Endothelial cell of umbilical vein (primary cell): Measurements from ENCODE around the gene PCBD2. TPM values are rescaled to one million over a fixed set of nuclear protein-coding genes. Genes with fewer than 3 reads are reported as not detected.
"Not testable (repeated sequence)": the region's sequence is repeated elsewhere in the genome, so short reads cannot be mapped to it uniquely, and the experiment has no call there.

Experiments used
- BruUV-seq: library from RNA; stranded (reverse); fragments of 400-500 nt; replicated peaks from 2 replicates; lab custom pipeline; 2021; lab: Mats Ljungman, UMichigan
- CTCF ChIA-PET: fragments of 300-600, 350-600 bp; sonication (Branson Sonifier 250); formaldehyde crosslinking; loops from one replicate; lab custom pipeline; 2021; ENCODE audit warnings: antibody characterized with exemption, inconsistent platforms; lab: Charles Lee
- POLR2A ChIA-PET: fragments of 300-600, 350-600 bp; sonication (Branson Sonifier 250); formaldehyde crosslinking; loops from one replicate; lab custom pipeline; 2021; ENCODE audit warnings: antibody characterized with exemption, inconsistent platforms; lab: Charles Lee
- DNase-seq: peaks from one replicate; pipeline ENCODE4 v3.0.0-alpha.2; 2011; ENCODE audit warnings: low read depth, low spot score
- FAIRE-seq: peaks from 2 replicates; lab custom pipeline; 2011; peaks lifted over from hg19 to GRCh38; lab: Jason Lieb, UNC
- H2AFZ ChIP-seq: 2 replicates; pipeline ENCODE4 v1.6.0; 2012; ENCODE audit warnings: low read depth, low read length, control low read depth, inconsistent platforms
- H3K27ac ChIP-seq: 2 replicates; pipeline ENCODE4 v1.5.1; 2011; ENCODE audit warnings: low read depth, mild to moderate bottlenecking, control low read depth, low read length, moderate library complexity; ENCODE audit not compliant: insufficient read depth
- H3K27me3 ChIP-seq, 2 experiments: 2 replicates each; pipeline versions ENCODE4 v1.6.0 to v1.6.1; 2011; ENCODE audit warnings: low read length in 2 of 2, mixed read lengths in 1 of 2; ENCODE audit not compliant: control insufficient read depth in 2 of 2, insufficient read depth in 2 of 2
- H3K36me3 ChIP-seq, 2 experiments: 2 replicates in 1 of 2; 3 replicates in 1 of 2; pipeline ENCODE4 v1.5.1; 2011; ENCODE audit warnings: low read length in 2 of 2, mild to moderate bottlenecking in 1 of 2, moderate library complexity in 1 of 2; ENCODE audit not compliant: control insufficient read depth in 2 of 2, insufficient read depth in 2 of 2; ENCODE audit errors: extremely low read depth in 1 of 2
- H3K4me1 ChIP-seq: 3 replicates; pipeline ENCODE4 v1.5.1; 2011; ENCODE audit warnings: mild to moderate bottlenecking, low read length; ENCODE audit not compliant: control insufficient read depth, insufficient read depth; ENCODE audit errors: extremely low read depth
- H3K4me2 ChIP-seq: 2 replicates; pipeline ENCODE4 v1.6.1; 2011; ENCODE audit warnings: low read length, control low read depth, mixed read lengths; ENCODE audit not compliant: insufficient read depth
- H3K4me3 ChIP-seq, 3 experiments: fragments of 200-600 bp in 1 of 3; sonication (generic), shearing (Covaris generic) in 1 of 3; replicated peaks in 1 of 3; 2 replicates each; pipeline ENCODE4 v1.5.1; 2011 to 2016; ENCODE audit warnings: control low read depth in 3 of 3, low read length in 3 of 3, mild to moderate bottlenecking in 2 of 3, inconsistent platforms in 1 of 3, low read depth in 1 of 3, moderate library complexity in 1 of 3; ENCODE audit not compliant: insufficient read depth in 1 of 3
- H3K79me2 ChIP-seq: 2 replicates; pipeline ENCODE4 v1.6.0; 2012; ENCODE audit warnings: low read length, inconsistent platforms; ENCODE audit not compliant: control insufficient read depth, insufficient read depth
- H3K9ac ChIP-seq: replicated peaks from 2 replicates; pipeline ENCODE3; 2011; ENCODE audit warnings: low read length, control low read depth; ENCODE audit not compliant: insufficient read depth; ENCODE audit errors: extremely low read depth
- H3K9me1 ChIP-seq: replicated peaks from 3 replicates; pipeline ENCODE4 v1.6.0; 2011; ENCODE audit warnings: mild to moderate bottlenecking, low read length; ENCODE audit not compliant: control insufficient read depth, insufficient read depth; ENCODE audit errors: extremely low read depth
- H3K9me3 ChIP-seq: replicated peaks from 2 replicates; pipeline ENCODE4 v1.5.1; 2012; ENCODE audit warnings: low read length, inconsistent platforms; ENCODE audit not compliant: control insufficient read depth, insufficient read depth
- H4K20me1 ChIP-seq: replicated peaks from 2 replicates; pipeline ENCODE3; 2011; ENCODE audit warnings: mild to moderate bottlenecking, low read length; ENCODE audit not compliant: control insufficient read depth, insufficient read depth; ENCODE audit errors: extremely low read depth
- EZH2 ChIP-seq: IDR thresholded peaks from 2 replicates; pipeline ENCODE4 v1.6.1; 2012; ENCODE audit warnings: borderline replicate concordance, low read depth, mild to moderate bottlenecking, moderate library complexity, low read length, inconsistent platforms; ENCODE audit not compliant: severe bottlenecking
- FOS ChIP-seq: IDR thresholded peaks from 2 replicates; pipeline ENCODE4 v1.6.1; 2011; ENCODE audit warnings: mild to moderate bottlenecking, low read length, moderate library complexity, borderline replicate concordance; ENCODE audit not compliant: insufficient read depth
- GATA2 ChIP-seq: IDR thresholded peaks from 2 replicates; pipeline ENCODE4 v1.7.0; 2011; ENCODE audit warnings: low read depth, mild to moderate bottlenecking, moderate library complexity, mixed read lengths, low read length; ENCODE audit not compliant: insufficient read length, insufficient read depth
- POLR2A ChIP-seq: IDR thresholded peaks from 2 replicates; pipeline ENCODE4 v1.6.1; 2012; ENCODE audit warnings: low read depth, mild to moderate bottlenecking, control low read depth, low read length
- dilution Hi-C: fragments of 300-500 bp; cut with MboI; formaldehyde crosslinking; loops from one replicate; pipeline ENCODE4 v1.15.0; 2019; ENCODE audit warnings: low sequenced_read_pairs; ENCODE audit not compliant: extremely low pct_ligation_motif_present
- intact Hi-C: fragments of 100-400 bp; cut with micrococcal nuclease; formaldehyde crosslinking; loops from one replicate; pipeline ENCODE4 v1.10.0; 2022
- polyA plus RNA-seq, 4 experiments: library from polyadenylated mRNA; depleted of rRNA in 3 of 4; stranded (reverse) in 3 of 4; unstranded in 1 of 4; fragments of >200 nt; gene quantifications; 2 replicates each; pipeline versions ENCODE4 v1.2.1 to v1.2.3, GENCODE V29; 2011 to 2012; ENCODE audit warnings: missing spikeins in 1 of 4
- total RNA-seq: library from RNA; stranded (reverse); gene quantifications from 2 replicates; pipeline ENCODE4 v1.2.3, GENCODE V29; 2021
- TF ChIP-seq, protein P1 (sequence below), 2 donors: IDR thresholded peaks; 1 replicate in 1 of 2; 2 replicates in 1 of 2; pipeline ENCODE4 v1.5.1; 2011; ENCODE audit warnings: low read length in 2 of 2, mild to moderate bottlenecking in 2 of 2, moderate library complexity in 2 of 2, control low read depth in 1 of 2, inconsistent platforms in 1 of 2, low read depth in 1 of 2; ENCODE audit not compliant: insufficient read depth in 1 of 2; ENCODE audit errors: extremely low read depth in 1 of 2
- TF ChIP-seq, protein P2 (sequence below): IDR thresholded peaks from 2 replicates; pipeline ENCODE4 v1.6.1; 2011; ENCODE audit not compliant: insufficient read depth, insufficient read length

PCBD2 gene
- total and polyA plus RNA-seq, 2 donors (not counting 3 experiments of a cell fraction or from before 2014, with no cell fraction given): 4.0 to 10.7 TPM

DNA sequence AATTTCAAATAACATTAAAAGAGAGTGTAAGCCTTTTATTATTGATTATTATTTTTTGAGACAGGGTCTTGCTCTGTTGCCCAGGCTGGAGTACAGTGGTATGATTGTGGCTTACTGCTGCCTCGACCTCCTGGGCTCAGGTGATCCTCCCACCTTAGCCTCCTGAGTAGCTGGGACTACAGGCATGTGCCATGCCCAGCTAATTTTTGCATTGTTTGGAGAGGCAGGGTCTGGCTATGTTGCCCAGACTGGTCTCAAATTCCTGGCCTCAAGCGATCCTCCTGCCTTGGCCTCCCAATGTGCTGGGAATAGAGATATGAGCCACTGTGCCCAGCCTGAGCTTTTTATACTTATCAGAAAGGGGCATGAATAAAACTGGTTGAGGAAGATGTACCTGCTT, 5.8 kb downstream of the PCBD2 start:
- H2AFZ ChIP-seq, H3K27me3 ChIP-seq, H3K9me3 ChIP-seq, H3K4me2 ChIP-seq, H4K20me1 ChIP-seq, H3K9ac ChIP-seq, H3K27ac ChIP-seq, dilution Hi-C loops, FAIRE-seq, H3K4me3 ChIP-seq, H3K9me1 ChIP-seq, BruUV-seq, POLR2A ChIA-PET, H3K36me3 ChIP-seq, H3K4me1 ChIP-seq, intact Hi-C loops, CTCF ChIA-PET, DNase-seq, H3K79me2 ChIP-seq: not testable (repeated sequence)

DNA sequence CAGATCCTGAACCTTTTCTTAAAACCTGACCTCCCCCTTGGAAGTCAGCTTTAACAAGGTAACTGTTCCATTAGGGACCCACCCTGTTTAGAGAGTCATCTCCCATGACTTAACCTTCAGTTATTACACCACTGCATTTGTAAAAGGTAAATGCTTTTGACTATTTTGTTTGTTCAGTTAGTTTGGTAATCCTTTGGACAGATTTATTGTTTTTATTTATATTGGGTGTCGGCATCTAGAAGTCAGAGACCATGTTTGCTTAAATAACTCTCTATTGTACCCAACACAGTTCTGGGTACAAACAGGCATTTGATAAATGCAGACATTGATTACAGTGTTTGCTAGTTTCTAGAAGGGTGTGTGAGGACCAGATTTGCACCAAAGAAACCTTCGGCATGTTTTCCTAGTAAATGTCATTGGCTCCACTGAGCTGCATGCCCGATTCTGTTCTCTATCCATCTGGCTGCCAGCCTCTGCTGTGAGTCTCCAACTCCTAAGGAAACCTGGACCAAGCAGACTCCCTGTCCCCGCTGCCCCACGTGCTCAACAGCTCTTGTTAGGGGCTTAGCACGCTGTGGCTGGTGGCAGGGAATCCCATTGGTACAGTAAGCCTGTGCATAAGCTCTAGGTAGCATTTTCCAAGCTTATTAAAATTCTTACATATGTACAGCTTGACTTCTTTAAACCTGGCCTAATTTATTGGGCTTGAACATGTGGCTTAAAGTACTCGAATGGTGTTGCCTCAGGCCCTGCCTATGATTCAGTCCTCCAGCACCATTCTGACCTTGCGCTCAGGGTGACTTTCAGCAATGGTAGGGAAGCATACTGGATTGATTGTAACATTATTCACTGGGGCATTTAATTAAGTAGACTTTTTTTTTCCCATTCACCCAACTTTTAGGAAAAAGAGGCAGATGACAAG, 6.6 kb downstream of the PCBD2 start:
- CTCF ChIA-PET: interaction anchor here (0.8 kb wide), 1 partner anchor 60 kb away, joined by 3 read pairs; no protein-coding TSS in a partner anchor
- no TSS peak for BruUV-seq

More for the DNA sequence above, 6.6 kb downstream of the PCBD2 start:
- H4K20me1 ChIP-seq: no peaks in the 10 kb centered on the region
- peaks cover 4 to 5% of the 10 kb centered on the region in 2 experiments for H3K36me3 ChIP-seq
- no peak for DNase-seq
- no peak for FAIRE-seq
- no peak overlapping the region for H2AFZ ChIP-seq
- POLR2A ChIA-PET: no interaction called here
- no peaks in the 10 kb centered on the region for H3K9me3 ChIP-seq
- H3K79me2 ChIP-seq: no peaks in the 10 kb centered on the region
- no peaks in the 10 kb centered on the region for H3K9me1 ChIP-seq
- no peak overlapping the region for H3K27ac ChIP-seq
- intact Hi-C loops: no loop called here
- H3K4me2 ChIP-seq: no peak overlapping the region
- H3K4me1 ChIP-seq: no peaks in the 10 kb centered on the region
- dilution Hi-C loops: no loop called here
- TF ChIP-seq EZH2: no peak
- TF ChIP-seq FOS: no peak
- TF ChIP-seq, protein P1, sequence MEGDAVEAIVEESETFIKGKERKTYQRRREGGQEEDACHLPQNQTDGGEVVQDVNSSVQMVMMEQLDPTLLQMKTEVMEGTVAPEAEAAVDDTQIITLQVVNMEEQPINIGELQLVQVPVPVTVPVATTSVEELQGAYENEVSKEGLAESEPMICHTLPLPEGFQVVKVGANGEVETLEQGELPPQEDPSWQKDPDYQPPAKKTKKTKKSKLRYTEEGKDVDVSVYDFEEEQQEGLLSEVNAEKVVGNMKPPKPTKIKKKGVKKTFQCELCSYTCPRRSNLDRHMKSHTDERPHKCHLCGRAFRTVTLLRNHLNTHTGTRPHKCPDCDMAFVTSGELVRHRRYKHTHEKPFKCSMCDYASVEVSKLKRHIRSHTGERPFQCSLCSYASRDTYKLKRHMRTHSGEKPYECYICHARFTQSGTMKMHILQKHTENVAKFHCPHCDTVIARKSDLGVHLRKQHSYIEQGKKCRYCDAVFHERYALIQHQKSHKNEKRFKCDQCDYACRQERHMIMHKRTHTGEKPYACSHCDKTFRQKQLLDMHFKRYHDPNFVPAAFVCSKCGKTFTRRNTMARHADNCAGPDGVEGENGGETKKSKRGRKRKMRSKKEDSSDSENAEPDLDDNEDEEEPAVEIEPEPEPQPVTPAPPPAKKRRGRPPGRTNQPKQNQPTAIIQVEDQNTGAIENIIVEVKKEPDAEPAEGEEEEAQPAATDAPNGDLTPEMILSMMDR (IDR thresholded peaks at IDR 0.05; ENCODE audit: extremely low read depth in 1 of 2, insufficient read depth in 1 of 2, low read depth in 1 of 2, low read length in 2 of 2): no peak
- no peak for TF ChIP-seq GATA2
- TF ChIP-seq, protein P2, sequence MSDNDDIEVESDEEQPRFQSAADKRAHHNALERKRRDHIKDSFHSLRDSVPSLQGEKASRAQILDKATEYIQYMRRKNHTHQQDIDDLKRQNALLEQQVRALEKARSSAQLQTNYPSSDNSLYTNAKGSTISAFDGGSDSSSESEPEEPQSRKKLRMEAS: no peak
- TF ChIP-seq POLR2A: no peak
- H3K4me3 ChIP-seq: no peak overlapping the region
- H3K9ac ChIP-seq: no peak overlapping the region
- no peaks in the 10 kb centered on the region for H3K27me3 ChIP-seq
